GM19452 (cell line): ENCODE measurements around the gene ZMYM4.

Experiments used
- ATAC-seq: cut with Tn5 transposase; IDR thresholded peaks from one replicate; pipeline ENCODE4 v1.9.1; 2021; ENCODE audit not compliant: unreplicated experiment

ZMYM4 gene

GRCh38 chr1:35274197-35274596, 5.7 kb downstream of the ZMYM4 start:
- ATAC-seq: no peak

DNA sequence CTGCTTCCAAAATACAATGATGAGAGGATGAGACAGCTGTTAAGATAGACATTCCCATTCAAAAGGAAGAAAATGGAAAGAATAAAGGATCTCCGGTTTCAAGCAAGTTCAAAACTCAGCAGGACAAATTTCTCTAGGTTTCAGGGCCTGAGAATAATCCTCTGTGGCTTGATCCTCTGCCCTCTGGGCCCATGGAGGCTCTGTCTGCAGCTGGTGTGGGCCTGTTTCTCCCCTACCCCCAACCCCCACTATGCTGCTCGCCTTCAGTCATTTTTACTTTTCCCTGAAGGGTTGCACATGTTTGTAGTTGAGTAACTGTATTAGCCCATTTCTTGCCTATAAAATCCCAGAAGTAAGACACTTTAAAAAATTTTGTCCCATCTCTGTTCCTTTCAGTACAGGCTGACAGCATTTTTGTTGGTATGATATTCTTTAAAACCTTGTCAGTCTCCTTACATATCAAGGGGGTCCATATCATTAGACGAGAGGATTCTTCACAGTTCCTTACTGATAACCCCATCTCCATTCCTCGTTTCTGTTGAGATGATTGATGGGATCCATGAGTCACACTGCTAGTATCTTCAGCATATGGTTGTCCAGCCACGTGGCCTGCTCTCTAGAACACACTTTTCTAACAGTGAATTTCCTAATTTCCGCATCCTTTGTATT, 10.5 kb downstream of the ZMYM4 start:
- ATAC-seq: no peak

DNA sequence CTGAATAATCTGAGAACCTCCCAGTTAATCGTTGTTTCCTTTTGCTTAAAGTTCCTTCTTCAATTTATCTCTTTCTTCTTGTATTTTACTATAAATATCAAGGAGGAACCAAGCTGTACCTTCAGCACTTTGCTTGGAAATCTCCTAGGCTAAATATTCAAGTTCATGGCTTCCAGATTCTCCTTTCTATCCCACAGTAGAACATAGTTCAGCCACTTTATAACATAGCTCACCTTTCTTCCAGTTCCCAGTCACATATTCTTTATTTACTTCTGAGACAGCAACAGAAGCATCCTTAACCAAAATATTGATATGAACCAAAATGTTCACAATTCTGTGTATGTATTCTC, 11.0 kb downstream of the ZMYM4 start:
- ATAC-seq: no peak

- ATAC-seq: no peak
Measured at GRCh38 chr1:35280006-35280405, 11.5 kb downstream of the ZMYM4 start.

DNA sequence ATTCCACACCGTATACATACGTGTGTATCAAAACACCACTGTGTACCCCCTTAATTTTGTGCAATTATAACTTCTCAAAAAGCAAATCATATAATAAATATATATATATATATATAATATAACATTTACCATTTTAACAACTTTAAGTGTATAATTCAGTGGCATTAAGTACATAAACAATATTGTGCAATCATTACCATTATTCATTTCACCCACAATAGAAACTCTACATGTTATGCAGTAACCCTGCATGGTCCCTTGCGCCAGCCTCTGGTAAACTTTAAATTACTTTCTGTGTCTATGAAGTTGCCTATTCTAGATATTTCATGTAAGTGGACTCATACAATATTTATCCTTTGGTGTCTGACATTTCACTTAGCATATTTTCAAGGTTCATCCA, 13.1 kb downstream of the ZMYM4 start:
- no peak for ATAC-seq

GRCh38 chr1:35282172-35282571, 13.7 kb downstream of the ZMYM4 start:
- no peak for ATAC-seq

DNA sequence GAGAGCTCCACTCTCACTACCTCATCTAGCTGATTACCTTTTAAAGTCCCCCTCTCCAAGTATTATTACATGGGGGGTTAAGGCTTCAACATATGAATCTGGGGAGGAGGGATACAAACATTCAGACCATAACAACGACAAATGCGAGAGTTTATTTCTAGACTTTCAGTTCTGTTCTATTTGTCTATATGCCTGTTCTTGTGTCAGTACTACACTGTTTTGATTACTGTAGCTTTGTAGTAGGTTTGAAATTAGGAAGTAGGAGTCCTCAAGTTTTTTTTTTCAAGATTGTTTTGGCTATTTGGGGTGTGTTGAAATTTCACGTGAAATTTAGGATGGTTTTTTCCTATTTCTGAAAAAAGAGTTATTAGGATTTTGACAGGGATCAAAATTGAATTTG, 16.3 kb downstream of the ZMYM4 start:
- ATAC-seq: no peak

DNA sequence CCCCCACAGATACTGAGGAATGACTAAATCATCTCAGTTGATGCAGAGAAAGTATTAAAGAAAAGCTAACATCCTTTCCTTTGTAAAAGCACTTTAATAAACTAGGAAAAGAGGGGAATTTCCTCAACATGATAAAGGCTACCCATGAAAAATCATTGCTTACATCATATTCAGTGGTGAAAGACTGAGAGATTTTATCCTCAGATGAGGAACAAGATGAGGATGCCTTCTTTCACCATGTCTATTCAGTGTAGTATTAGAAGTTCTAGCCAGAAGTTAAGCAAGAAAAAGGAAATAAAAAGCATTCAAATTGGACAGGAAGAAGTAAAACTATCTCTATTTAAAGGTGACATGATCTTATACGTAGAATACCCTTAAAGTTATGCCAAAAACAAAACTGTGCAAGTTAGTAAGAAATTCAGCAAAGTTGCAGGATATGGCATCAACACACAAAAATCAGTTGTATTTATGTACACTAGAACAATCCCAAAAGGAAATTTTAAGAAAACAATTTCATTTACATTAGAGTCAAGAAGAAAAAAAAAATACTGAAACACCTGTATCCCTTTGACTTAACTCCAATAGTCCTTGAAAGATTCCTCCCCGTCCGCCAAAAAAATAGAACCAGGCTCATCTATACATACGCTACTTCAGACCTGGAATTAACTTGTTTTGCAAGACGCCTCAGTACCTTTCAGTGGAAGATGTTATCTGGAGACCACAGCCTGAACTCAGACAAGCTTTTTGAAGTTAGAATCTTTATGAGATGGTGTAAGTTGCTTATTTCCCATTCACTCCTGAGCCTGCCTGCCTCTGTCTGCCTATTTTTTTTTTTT, 17.5 kb downstream of the ZMYM4 start:
- ATAC-seq: no peak

- no peak for ATAC-seq
Measured at GRCh38 chr1:35287807-35288640, 19.5 kb downstream of the ZMYM4 start.

DNA sequence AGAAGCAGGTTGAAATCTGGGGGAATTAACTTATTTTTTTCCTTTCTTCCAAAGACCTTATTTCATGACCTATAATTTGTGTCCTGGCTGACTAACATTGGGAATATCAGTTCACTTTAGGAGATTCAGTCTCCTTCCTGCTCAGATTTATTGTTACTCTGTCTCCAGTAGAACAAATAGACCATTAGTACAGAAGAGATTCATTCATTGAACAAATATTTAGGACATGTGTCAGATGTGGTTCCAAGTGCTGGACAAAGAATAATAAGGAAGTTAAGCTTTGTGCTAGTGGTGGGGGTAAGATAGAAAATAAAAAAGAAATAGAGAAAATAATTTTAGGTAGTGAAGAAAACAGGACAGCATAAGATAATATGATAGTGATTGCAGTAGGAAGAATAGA, 20.3 kb downstream of the ZMYM4 start:
- ATAC-seq: no peak

- no peak for ATAC-seq
Measured at GRCh38 chr1:35290452-35290851, 21.9 kb downstream of the ZMYM4 start.

- no peak for ATAC-seq
Measured at GRCh38 chr1:35294809-35295208, 26.3 kb downstream of the ZMYM4 start.

- no peak for ATAC-seq
Measured at GRCh38 chr1:35297886-35298285, 29.4 kb downstream of the ZMYM4 start.

- no peak for ATAC-seq
Measured at GRCh38 chr1:35298464-35298863, 30.0 kb downstream of the ZMYM4 start.

DNA sequence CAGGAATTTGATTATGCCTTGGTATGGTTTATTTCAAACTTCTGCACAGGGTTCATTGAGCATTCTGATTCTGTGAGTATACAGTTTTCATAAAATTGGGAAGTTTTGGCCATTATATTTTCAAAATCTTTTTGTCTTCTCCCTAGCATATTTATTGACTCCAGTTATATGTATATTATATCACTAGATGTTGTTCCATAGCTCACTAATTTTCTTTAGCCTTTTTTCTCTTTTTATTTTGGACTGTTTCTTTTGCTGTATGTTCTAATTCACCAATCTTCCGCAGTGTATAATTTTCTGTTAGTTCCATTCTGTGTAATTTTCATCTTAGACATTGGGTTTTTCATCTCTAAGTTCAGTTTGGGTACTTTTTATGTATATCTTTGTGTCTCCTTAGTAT, 31.9 kb downstream of the ZMYM4 start:
- ATAC-seq: no peak

DNA sequence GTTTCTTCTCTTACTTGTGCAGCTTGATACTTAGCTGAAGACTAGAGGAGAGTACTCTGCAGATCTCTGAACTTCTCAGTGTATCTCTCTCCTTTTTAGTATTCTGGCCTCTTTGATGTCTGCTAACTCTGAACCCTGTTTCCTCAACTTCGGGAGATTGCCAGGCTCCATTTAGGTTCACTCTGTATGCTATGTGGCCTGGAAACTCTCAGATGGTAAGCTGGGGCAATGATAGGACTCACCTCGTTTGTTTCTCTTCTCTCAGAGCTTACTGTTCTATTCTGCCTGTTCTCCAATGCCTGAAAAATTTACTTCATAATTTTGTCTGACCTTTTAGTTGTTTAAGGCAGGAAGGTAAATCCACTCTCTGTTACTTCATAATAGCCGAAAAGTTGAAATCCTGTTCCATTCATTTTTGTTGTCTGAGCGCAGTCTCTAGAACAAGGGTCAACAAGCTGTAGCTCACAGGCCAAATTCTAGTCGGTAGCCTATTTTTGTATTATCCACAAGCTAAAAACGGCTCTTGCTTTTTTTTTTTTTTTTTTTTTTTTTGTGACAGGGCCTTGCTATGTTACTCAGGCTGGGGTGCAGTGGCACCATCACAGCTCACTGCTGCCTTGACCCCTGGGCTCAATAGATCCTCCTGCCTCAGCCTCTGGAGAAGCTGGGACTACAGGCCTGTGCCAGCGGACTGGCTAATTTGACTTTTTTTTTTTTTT, 33.3 kb downstream of the ZMYM4 start:
- no peak for ATAC-seq

DNA sequence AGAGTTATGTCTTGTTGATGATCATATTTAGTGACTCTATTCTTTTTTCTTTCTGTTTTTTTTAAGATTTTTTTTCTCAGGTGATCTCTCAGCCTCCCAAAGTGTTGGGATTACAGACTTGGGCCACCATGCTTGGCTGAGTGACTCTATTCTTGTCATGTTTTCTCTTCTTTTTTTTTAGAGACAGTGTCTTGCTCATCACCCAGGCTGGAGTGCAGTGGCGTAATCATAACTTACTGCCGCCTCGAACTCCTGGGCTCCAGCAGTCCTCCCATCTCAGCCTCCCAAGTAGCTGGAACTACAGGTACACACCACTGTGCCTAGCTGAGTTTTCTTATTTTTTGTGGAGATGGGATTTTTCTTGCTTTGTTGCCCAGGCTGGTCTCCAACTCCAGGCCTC, 36.9 kb downstream of the ZMYM4 start:
- no peak for ATAC-seq

- ATAC-seq: no peak
Measured at GRCh38 chr1:35315649-35316048, 47.1 kb downstream of the ZMYM4 start.

DNA sequence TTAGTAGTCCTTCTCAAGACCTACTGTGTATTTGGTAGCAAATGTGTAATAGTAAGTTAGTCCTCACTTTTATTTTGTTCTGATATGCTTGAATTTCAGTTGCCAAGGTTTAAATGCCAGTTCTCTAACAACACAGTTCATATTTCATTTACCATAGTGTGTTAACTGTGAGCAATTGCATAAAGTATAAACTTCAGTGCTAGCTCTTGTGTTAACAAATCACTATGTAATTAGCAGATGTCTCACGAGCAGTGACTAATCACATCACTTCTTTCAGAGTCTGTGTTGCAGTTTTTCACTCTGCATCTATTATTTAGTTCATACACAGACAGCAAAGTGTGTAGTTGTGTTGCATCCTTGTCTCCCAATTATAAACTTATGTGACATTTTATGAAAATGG, 47.8 kb downstream of the ZMYM4 start:
- no peak for ATAC-seq

- no peak for ATAC-seq
Measured at GRCh38 chr1:35319988-35320713, 51.6 kb downstream of the ZMYM4 start.

DNA sequence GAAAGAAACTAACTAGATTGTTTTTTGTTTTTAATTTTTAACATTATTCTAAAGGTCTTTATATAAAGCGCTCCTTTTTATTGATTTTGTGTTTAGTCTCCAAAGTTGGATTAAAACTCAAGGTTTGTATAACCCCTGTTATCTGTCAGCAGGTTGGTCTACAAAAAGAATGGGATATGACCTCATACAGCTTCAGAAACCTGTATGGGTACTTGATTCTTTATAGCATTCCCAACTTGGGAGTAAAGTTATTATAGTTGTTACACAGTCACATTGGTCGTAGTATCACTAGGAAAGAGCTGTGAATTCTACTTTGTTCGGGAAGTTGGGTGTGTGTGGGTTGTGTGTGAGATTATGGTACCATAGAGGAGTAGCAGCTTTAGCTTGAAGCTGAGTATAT, 52.4 kb downstream of the ZMYM4 start:
- no peak for ATAC-seq
